Keratinocyte (primary cell): ENCODE results near the gene ZNF69. TPM values are rescaled to one million over a fixed set of nuclear protein-coding genes. Genes with fewer than 3 reads are reported as not detected.
"Not testable (repeated sequence)": the region's sequence is repeated elsewhere in the genome, so short reads cannot be mapped to it uniquely, and the experiment has no call there.

Experiments
- DNase-seq: peaks from one replicate; pipeline ENCODE4 v3.0.0-alpha.2; 2011; ENCODE audit warnings: low read depth, missing footprints, low spot score
- FAIRE-seq: peaks from 2 replicates; lab custom pipeline; 2011; peaks lifted over from hg19 to GRCh38; lab: Jason Lieb, UNC
- H2AFZ ChIP-seq: 2 replicates; pipeline ENCODE4 v1.6.0; 2012; ENCODE audit warnings: low read length, control low read depth, inconsistent platforms; ENCODE audit not compliant: control insufficient read depth
- H3K27ac ChIP-seq: 2 replicates; pipeline ENCODE4 v1.5.1; 2011; ENCODE audit warnings: low read length; ENCODE audit not compliant: control insufficient read depth, insufficient read depth
- H3K27me3 ChIP-seq: 3 replicates; pipeline ENCODE4 v1.6.0; 2011; ENCODE audit warnings: low read length; ENCODE audit not compliant: control insufficient read depth, insufficient read depth; ENCODE audit errors: extremely low read depth
- H3K36me3 ChIP-seq, 2 experiments: 2 replicates in 1 of 2; 3 replicates in 1 of 2; pipeline ENCODE4 v1.5.1; 2011; ENCODE audit warnings: low read length in 2 of 2, mild to moderate bottlenecking in 1 of 2; ENCODE audit not compliant: control insufficient read depth in 2 of 2, insufficient read depth in 2 of 2; ENCODE audit errors: extremely low read depth in 1 of 2
- H3K4me1 ChIP-seq: 3 replicates; pipeline ENCODE4 v1.5.1; 2011; ENCODE audit warnings: low read length; ENCODE audit not compliant: control insufficient read depth, insufficient read depth; ENCODE audit errors: extremely low read depth
- H3K4me2 ChIP-seq: 3 replicates; pipeline ENCODE4 v1.6.0; 2011; ENCODE audit warnings: low read depth, low read length; ENCODE audit not compliant: control insufficient read depth, insufficient read depth; ENCODE audit errors: extremely low read depth
- H3K4me3 ChIP-seq, 3 experiments: fragments of 200-600 bp in 1 of 3; sonication (generic) in 1 of 3; 2 replicates in 2 of 3; 3 replicates in 1 of 3; pipeline ENCODE4 v1.5.1; 2011 to 2016; ENCODE audit warnings: low read length in 3 of 3, mild to moderate bottlenecking in 3 of 3, control low read depth in 2 of 3, inconsistent platforms in 1 of 3, low read depth in 1 of 3, mixed read lengths in 1 of 3, mixed run types in 1 of 3, moderate library complexity in 1 of 3; ENCODE audit not compliant: control insufficient read depth in 2 of 3, insufficient read depth in 2 of 3; ENCODE audit errors: extremely low read depth in 1 of 3
- H3K79me2 ChIP-seq: 2 replicates; pipeline ENCODE4 v1.6.0; 2012; ENCODE audit warnings: low read length; ENCODE audit not compliant: control insufficient read depth, insufficient read depth
- H3K9ac ChIP-seq: 3 replicates; pipeline ENCODE4 v1.6.0; 2011; ENCODE audit warnings: low read length; ENCODE audit not compliant: control insufficient read depth, insufficient read depth; ENCODE audit errors: extremely low read depth
- H3K9me1 ChIP-seq: 3 replicates; pipeline ENCODE4 v1.6.0; 2011; ENCODE audit warnings: low read length; ENCODE audit not compliant: control insufficient read depth, insufficient read depth; ENCODE audit errors: extremely low read depth
- H3K9me3 ChIP-seq: 2 replicates; pipeline ENCODE4 v1.5.1; 2012; ENCODE audit warnings: low read depth, low read length; ENCODE audit not compliant: control insufficient read depth
- H4K20me1 ChIP-seq: 3 replicates; pipeline ENCODE4 v1.6.0; 2011; ENCODE audit warnings: low read length; ENCODE audit not compliant: control insufficient read depth, insufficient read depth; ENCODE audit errors: extremely low read depth
- EZH2 ChIP-seq: IDR thresholded peaks from one replicate; pipeline ENCODE4 v1.6.1; 2012; ENCODE audit warnings: inconsistent platforms, mild to moderate bottlenecking, low read length, moderate library complexity
- dilution Hi-C: fragments of 300-500 bp; cut with MboI; formaldehyde crosslinking; loops from one replicate; pipeline ENCODE4 v1.7.0; 2020; ENCODE audit warnings: low sequenced_read_pairs; ENCODE audit not compliant: extremely low pct_ligation_motif_present
- polyA plus RNA-seq, 5 experiments: library from polyadenylated mRNA; depleted of rRNA in 3 of 5; stranded (reverse) in 3 of 5; stranded (forward) in 1 of 5; unstranded in 1 of 5; fragments of >200 nt; gene quantifications; 1 replicate in 1 of 5; 2 replicates in 3 of 5; 3 replicates in 1 of 5; pipeline versions ENCODE4 v1.2.1 to v1.2.3, GENCODE V29; 2011 to 2012; ENCODE audit warnings: missing spikeins in 2 of 5, low read depth in 1 of 5, low replicate concordance in 1 of 5
- TF ChIP-seq, protein P1 (sequence below), 3 experiments: IDR thresholded peaks in 1 of 3; conservative IDR thresholded peaks in 1 of 3; optimal IDR thresholded peaks in 1 of 3; 2 replicates in 2 of 3; 3 replicates in 1 of 3; pipeline versions ENCODE3 to v1.5.1; 2011; ENCODE audit warnings: low read length in 3 of 3, mild to moderate bottlenecking in 3 of 3, moderate library complexity in 2 of 3, control low read depth in 1 of 3, inconsistent platforms in 1 of 3; ENCODE audit not compliant: insufficient read depth in 2 of 3; ENCODE audit errors: extremely low read depth in 1 of 3

Gene ZNF69
- polyA plus RNA-seq, 1 donor (not counting 4 experiments of a cell fraction or from before 2014, with no cell fraction given): 0.56 TPM

DNA sequence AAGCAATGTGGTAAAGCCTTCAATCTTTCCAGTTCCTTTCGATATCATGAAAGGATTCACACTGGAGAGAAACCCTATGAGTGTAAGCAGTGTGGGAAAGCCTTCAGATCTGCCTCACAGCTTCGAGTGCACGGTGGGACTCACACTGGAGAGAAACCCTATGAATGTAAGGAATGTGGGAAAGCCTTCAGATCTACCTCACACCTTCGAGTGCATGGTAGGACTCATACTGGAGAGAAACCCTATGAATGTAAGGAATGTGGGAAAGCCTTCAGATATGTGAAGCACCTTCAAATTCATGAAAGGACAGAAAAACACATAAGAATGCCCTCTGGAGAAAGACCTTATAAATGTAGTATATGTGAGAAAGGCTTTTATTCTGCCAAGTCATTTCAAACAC is 61.6 kb downstream of the ZNF69 start:
- Histone ChIP-seq H3K27me3 (no peaks in the 10 kb centered on the region), H3K79me2 (peaks cover 11% of the 10 kb centered on the region), H3K4me1 (no peaks in the 10 kb centered on the region), H2AFZ (no peak overlapping the region), H3K9me1 (no peaks in the 10 kb centered on the region), H3K27ac (no peak overlapping the region), H3K4me2 (no peak overlapping the region), H3K36me3 (peaks cover 7 to 8% of the 10 kb centered on the region in 2 experiments), H3K9me3 (peaks cover 61% of the 10 kb centered on the region), H3K4me3 (no peak overlapping the region), H3K9ac (no peak overlapping the region), H4K20me1 (no peaks in the 10 kb centered on the region)
- no peak for TF ChIP-seq EZH2
- TF ChIP-seq, protein P1, sequence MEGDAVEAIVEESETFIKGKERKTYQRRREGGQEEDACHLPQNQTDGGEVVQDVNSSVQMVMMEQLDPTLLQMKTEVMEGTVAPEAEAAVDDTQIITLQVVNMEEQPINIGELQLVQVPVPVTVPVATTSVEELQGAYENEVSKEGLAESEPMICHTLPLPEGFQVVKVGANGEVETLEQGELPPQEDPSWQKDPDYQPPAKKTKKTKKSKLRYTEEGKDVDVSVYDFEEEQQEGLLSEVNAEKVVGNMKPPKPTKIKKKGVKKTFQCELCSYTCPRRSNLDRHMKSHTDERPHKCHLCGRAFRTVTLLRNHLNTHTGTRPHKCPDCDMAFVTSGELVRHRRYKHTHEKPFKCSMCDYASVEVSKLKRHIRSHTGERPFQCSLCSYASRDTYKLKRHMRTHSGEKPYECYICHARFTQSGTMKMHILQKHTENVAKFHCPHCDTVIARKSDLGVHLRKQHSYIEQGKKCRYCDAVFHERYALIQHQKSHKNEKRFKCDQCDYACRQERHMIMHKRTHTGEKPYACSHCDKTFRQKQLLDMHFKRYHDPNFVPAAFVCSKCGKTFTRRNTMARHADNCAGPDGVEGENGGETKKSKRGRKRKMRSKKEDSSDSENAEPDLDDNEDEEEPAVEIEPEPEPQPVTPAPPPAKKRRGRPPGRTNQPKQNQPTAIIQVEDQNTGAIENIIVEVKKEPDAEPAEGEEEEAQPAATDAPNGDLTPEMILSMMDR (optimal IDR thresholded peaks at IDR 0.05 in 1 of 3, IDR thresholded peaks at IDR 0.05 in 1 of 3, conservative IDR thresholded peaks at IDR 0.05 in 1 of 3; ENCODE audit: extremely low read depth in 1 of 3, insufficient read depth in 2 of 3, low read length in 3 of 3): no peak
- dilution Hi-C loops: no loop called here
- DNase-seq (no peak), FAIRE-seq (no peak)

DNA sequence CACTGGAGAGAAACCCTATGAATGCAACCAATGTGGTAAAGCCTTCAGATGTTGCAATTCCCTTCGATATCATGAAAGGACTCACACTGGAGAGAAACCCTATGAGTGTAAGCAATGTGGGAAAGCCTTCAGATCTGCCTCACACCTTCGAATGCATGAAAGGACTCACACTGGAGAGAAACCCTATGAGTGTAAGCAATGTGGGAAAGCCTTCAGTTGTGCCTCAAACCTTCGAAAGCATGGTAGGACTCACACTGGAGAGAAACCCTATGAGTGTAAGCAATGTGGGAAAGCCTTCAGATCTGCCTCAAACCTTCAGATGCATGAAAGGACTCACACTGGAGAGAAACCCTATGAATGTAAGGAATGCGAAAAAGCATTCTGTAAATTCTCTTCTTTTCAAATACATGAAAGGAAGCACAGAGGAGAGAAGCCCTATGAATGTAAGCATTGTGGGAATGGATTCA is 62.1 kb downstream of the ZNF69 start:
- DNase-seq, H3K4me1 ChIP-seq, FAIRE-seq, H3K27ac ChIP-seq, H3K9ac ChIP-seq, H3K27me3 ChIP-seq, H3K36me3 ChIP-seq, H3K79me2 ChIP-seq, H3K4me2 ChIP-seq, H3K9me1 ChIP-seq, H4K20me1 ChIP-seq, dilution Hi-C loops, H3K4me3 ChIP-seq, H2AFZ ChIP-seq: not testable (repeated sequence)
- H3K9me3 ChIP-seq: peaks cover 57% of the 10 kb centered on the region

DNA sequence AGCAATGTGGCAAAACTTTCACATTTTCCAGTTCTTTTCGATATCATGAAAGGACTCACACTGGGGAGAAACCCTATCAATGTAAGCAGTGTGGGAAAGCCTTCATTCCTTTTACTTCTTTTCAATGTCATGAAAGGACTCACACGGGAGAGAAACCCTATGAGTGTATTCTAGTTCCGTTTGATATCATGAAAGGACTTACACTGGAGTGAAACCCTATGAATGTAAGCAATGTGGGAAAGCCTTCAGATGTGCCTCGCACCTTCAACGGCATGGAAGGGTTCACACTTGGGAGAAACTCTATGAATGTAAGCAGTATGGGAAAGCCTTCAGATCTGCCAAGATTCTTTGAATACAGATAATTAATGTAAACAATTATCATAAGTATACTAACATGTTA is 62.7 kb downstream of the ZNF69 start:
- Histone ChIP-seq H3K36me3 (peaks cover 7 to 8% of the 10 kb centered on the region in 2 experiments), H3K4me1 (no peaks in the 10 kb centered on the region), H3K79me2 (peaks cover 6% of the 10 kb centered on the region), H3K4me2 (no peak overlapping the region), H3K9ac (no peak overlapping the region), H3K27me3 (no peaks in the 10 kb centered on the region), H3K27ac (no peak overlapping the region), H2AFZ (no peak overlapping the region), H4K20me1 (no peaks in the 10 kb centered on the region), H3K4me3 (no peak overlapping the region), H3K9me1 (no peaks in the 10 kb centered on the region), H3K9me3 (peaks cover 57% of the 10 kb centered on the region)
- DNase-seq: no peak
- dilution Hi-C loops: no loop called here
- no peak for TF ChIP-seq EZH2
- TF ChIP-seq, protein P1 (optimal IDR thresholded peaks at IDR 0.05 in 1 of 3, IDR thresholded peaks at IDR 0.05 in 1 of 3, conservative IDR thresholded peaks at IDR 0.05 in 1 of 3; ENCODE audit: extremely low read depth in 1 of 3, insufficient read depth in 2 of 3, low read length in 3 of 3): no peak
- FAIRE-seq: no peak
